Measurements from ENCODE around the gene GLIS1.

DNA sequence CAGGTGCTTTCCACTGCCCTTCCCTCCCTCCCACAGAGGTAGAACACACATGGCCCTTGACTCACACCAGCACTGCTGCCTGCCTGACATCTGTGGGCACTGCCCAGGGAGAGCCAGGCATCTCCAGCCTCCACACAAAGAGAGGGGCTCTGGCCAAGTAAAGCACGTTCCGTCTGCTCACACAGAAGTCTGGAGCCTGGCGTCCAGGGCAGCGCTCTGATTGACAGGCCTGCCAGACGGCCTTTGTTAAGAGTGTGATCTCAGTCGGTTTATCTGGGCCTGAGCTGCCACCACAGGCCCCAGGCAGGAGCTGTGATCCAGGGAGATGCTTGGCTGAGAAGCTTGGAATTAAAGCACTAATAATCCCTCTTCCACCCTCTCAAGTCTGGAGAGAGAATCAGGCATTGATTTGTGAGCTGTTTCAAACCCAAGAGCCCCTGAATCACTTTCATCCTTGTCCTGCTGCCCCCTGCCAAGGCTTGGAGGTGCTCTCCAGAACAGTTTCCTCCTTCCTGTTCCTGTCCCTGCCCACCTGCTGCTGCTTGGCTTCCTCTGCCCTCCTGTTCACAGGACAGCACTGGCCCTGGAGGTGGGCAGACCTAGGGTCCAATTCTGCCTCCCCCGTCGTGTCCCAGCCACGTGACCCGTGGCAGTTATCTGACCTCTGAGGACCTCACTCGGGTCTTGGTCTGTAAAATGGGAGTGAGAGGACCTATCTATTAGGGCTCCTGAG is 276.0 kb downstream of the GLIS1 start:
- no peak for TF ChIP-seq POLR2AphosphoS5 (IDR thresholded peaks at IDR 0.05; ENCODE audit: insufficient read depth in 1 of 2, low read depth in 1 of 2)
- no peak for TF ChIP-seq POLR2A (IDR thresholded peaks at IDR 0.05)
- no peak for TF ChIP-seq CTCF (IDR thresholded peaks at IDR 0.05)

Measured in vagina (tissue), 2 donors.